Cerebellar nuclear complex (tissue), 1 donor: Measurements from ENCODE around the gene SIN3A.
"Not testable (repeated sequence)": the region's sequence is repeated elsewhere in the genome, so short reads cannot be mapped to it uniquely, and the experiment has no call there.

Experiments used
- DNase-seq, 2 experiments: peaks; one replicate each; lab custom pipeline; 2025; lab: John Stamatoyannopoulos, UW

SIN3A gene

DNA sequence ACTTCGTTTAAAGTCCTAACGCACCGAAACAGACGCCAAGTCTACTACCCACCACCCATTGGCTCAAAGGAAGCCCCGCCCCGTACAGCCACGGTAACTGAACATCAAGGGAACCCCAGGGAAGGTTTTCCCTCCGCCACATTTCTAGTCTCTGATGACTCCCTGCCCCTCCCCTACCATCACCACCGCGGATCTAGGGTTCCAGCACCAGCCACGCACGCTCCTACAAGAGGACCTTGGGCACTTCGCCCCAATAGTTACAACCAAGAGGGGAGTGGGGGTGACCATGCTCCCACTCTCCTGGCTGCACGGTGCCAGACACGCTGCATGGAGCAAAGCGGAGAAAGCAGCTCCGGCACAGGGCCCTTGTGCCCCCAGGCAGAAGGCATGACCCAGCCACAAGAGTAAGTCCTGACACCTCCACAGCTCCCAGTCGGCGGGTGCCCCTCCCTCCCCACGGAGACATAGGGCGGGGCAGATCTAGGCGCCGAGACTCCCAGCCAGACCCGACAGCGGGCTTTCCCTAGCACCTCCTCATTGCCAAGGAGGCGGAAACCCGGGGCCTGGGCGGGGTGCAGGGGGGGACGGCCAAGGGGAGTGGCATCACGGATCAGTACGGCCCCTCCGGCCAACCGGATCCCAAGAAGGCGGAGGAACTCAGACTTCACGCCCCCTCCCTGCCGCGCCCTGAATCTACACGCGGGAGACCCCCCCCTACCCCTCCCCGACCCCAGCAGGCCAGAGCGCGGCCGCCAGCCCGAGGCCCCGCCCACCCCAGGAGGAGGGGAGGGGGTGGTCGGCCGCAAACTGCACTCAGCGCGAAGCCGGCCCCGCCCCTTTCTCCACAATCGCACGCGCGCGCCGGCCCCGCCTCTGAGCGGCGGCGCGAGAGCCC lies 936 bp downstream of the SIN3A start:
- DNase-seq = peak in 1 of 2 experiments; percentile 57

GRCh38 chr15:75449585-75450306 lies 1.7 kb downstream of the SIN3A start:
- DNase-seq = no peak

- DNase-seq = not testable (repeated sequence)
Observed at GRCh38 chr15:75448171-75448570, 3.3 kb downstream of the SIN3A start.

- no peak for DNase-seq
Observed at GRCh38 chr15:75446151-75446550, 5.3 kb downstream of the SIN3A start.

- DNase-seq = not testable (repeated sequence)
Observed at GRCh38 chr15:75445324-75445723, 6.2 kb downstream of the SIN3A start.

GRCh38 chr15:75443972-75444453 lies 7.5 kb downstream of the SIN3A start:
- DNase-seq = not testable (repeated sequence)

DNA sequence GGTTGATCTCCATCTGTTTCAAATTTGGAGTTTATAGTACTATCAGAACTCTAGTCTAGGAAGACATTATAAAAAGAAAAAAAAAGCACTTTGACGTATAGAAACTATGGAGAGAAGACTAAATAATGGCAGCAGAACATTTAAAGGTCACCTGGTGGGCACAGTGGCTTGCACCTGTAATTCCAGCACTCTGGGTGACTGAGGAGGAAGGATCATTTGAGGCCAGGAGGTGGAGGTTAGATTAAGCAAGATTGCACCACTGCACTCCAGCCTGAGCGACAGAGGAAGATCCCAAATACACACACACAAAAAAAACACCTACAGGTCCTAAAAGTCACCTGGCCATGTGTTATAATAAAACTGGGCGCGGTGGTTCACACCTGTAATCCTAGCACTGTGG lies 13.8 kb downstream of the SIN3A start:
- DNase-seq = no peak

DNA sequence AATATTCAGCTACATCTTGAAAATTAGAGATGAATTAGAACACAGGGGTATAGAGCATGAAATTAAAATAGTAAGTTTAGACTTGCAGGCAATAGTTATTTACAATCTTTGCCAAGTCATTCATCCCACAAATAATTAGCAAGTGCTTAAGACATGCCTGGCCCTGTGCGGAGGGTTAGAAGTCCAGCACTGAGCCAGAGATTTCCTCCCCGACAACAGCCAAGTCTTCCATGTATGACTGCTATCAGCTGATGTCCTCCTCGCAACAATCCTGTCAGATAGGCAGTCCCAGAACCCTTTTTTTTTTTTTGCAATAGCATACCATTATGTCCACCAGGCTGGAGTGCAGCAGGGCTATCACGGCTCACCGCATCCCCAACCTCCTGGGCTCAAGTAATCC lies 14.6 kb downstream of the SIN3A start:
- no peak for DNase-seq

GRCh38 chr15:75431682-75432081 lies 19.8 kb downstream of the SIN3A start:
- DNase-seq = no peak

DNA sequence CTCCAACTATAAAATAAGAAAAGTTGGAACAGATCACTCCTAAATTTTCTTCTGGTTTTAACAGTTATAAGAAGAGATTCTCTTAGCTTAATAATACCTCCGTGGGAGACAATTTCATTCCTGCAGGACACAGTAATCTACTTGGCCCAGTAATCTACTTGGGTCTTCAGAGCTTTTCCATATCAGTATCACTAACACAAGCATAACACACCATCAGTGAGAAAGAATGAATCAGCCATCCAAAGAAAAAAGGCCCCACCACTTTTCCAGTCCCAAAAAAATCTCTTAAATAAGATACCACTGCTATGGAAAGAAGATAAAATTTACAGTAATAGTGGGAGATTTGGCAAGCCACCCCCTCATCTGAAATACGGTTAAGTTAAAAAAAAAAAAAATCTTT lies 20.2 kb downstream of the SIN3A start:
- DNase-seq = no peak

DNA sequence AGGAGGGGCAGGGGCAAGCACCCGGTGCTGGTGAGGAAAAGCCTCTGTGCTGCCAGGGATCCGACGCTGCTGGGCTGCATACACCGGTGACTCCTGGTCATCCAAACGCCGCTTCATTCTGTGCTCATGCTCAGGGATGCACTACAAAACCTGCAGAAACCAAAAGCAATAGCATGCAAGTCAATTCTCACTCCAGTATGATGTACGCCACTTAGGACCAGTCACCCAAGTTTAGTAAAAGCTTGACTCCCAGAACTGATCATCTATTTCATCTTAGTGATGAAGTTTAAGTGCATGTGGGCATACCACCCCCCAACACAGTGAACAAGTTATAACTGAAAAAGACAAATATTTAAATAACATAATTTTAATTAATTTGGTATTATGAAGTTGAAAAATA lies 21.2 kb downstream of the SIN3A start:
- no peak for DNase-seq

- DNase-seq = no peak
Observed at GRCh38 chr15:75428152-75428551, 23.3 kb downstream of the SIN3A start.

- no peak for DNase-seq
Observed at GRCh38 chr15:75425966-75426500, 25.5 kb downstream of the SIN3A start.

- no peak for DNase-seq
Observed at GRCh38 chr15:75422554-75422953, 28.9 kb downstream of the SIN3A start.

DNA sequence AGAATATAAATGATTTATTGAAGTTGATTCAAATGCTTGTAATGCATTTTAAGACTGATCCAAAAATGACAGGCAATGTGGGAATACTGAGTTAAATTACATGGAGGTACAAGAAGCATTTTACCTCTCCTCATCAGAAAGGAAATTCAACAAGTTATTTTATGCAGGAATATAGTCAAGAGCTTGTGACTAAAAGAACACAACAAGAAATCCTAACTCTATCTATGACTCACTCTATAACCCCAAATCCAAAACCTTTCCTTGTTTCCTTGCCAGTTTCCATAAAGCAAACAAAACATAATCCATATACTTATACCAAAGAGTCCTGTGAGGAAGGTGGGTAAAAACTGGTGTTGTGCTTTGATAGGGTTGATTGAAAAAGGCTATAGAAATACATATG lies 30.8 kb downstream of the SIN3A start:
- DNase-seq = no peak

DNA sequence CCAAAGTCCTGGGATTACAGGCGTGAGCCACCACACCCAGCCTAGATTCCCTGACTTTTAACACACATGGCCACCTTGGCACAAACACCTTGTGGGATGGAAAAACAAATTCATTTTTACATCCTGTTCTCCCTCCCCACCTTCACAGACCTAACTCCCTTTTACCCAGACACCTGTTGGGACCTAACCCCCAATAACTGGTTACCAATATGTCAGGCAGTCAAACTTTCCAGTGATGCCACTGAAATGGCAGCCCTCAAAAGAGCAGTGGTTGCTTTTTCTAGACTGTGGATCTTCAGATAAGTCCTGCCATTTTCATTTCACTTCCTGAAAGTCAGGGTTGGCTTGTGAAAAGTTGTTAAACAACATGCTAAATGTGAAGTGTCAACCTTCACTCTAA lies 34.9 kb downstream of the SIN3A start:
- no peak for DNase-seq

DNA sequence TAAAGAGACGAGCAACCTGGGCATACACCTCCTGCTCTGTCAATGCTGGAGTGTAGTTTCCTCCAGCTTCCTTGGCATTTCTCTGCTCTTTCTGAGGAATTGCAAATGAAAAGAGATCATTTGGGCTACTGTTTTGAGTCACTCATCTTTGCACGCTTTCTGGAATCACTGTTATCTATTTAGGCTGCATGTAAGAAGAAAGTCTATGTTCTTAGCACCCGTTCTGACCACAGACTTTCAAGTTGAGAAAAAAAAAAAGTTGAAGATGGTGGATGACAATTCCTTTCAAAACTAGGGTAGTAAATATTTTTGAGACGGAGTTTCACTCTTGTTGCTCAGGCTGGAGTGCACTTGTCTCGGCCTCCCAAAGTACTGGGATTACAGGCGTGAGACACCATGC lies 41.3 kb downstream of the SIN3A start:
- no peak for DNase-seq

DNA sequence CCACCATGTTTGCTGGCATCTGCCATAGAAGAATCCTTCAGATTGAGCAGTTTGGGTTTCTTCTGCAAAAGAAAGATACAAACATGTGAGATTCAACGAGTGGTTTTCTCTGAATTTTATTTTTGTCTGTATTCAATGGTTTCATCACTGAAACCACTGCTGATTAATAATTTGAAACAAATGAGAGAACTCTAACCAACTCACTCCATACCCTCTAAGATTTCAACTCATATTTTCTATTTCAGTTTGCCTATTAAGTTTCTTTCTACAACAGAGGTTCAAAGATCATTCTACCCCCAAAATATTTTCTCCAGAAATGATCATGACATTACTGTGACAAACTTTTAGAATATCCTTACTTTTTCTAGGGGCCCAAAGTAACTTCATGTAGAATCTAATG lies 44.4 kb downstream of the SIN3A start:
- no peak for DNase-seq

DNA sequence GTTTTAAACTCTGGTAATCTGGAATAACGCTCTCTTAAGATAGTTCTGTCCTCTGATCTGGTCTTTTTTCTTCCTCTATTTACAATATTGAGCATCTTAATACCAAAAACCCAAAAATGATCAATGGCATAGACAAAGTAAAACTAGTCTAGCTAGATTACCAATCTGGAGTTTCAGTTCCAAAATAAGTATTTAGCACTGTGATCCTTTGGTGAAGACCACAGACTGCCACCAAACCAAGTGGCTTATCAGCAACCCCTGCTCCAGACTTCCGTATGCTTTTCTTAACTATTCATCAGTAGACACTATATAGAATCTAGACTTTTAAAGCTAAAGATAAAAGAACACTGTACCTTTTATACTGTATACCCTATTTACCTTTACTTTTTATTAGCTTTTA lies 47.6 kb downstream of the SIN3A start:
- no peak for DNase-seq

- DNase-seq = no peak
Observed at GRCh38 chr15:75397494-75397893, 54.0 kb downstream of the SIN3A start.

DNA sequence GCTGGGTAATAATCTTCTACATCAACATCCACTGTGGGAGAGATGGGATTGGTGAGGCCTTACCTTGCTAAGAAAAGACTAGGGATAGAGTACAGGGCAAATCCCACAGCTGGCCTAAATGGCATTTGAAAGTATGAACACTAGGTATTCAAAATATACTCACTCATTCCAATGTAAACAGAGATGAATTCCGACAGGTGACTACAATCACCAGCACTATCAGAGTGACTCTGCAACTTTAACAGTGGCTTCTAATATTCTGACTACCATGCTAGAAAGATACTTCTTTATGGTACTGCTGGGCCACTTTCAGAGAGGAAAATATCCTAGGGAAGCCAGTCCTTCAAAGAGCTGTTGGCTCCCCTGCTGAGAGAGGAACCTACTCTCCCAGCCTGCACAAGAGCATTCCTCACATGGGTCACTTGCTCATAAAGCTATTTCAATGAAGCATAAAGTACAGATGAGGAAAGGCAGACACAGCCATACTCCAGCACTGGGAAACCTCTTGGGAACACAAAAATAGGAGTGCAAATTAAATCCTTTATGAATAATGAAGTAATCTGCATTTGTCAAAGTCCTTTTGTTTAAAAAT lies 61.6 kb downstream of the SIN3A start:
- DNase-seq = no peak

- not testable (repeated sequence) for DNase-seq
Observed at GRCh38 chr15:75383986-75384385, 67.5 kb downstream of the SIN3A start.
